GM12878 (cell line): ENCODE measurements around the gene ZDHHC7. TPM values are rescaled to one million over a fixed set of nuclear protein-coding genes. Genes with fewer than 3 reads are reported as not detected.
A peak's percentile ranks its signal among the peaks of the same experiment; 100 is the strongest.

Experiments
- ATF2 ChIP-seq: IDR thresholded peaks from 2 replicates; pipeline ENCODE4 v1.6.1; 2012; ENCODE audit warnings: low read length, inconsistent platforms
- BACH1 ChIP-seq: fragments of 450-650 bp; IDR thresholded peaks from 2 replicates; pipeline ENCODE4 v1.6.1; 2017; ENCODE audit warnings: mild to moderate bottlenecking, borderline replicate concordance
- BCLAF1 ChIP-seq: fragments of 450-650 bp; IDR thresholded peaks from 2 replicates; pipeline ENCODE4 v1.6.1; 2017; ENCODE audit warnings: antibody characterized with exemption, mild to moderate bottlenecking, moderate library complexity
- BRCA1 ChIP-seq: IDR thresholded peaks from 2 replicates; pipeline ENCODE4 v1.6.1; 2011; ENCODE audit warnings: low read depth, low read length, improper control_type of control experiment
- E4F1 ChIP-seq: fragments of 450-650 bp; IDR thresholded peaks from 2 replicates; pipeline ENCODE4 v1.6.1; 2018; ENCODE audit warnings: borderline replicate concordance, mild to moderate bottlenecking; ENCODE audit not compliant: partially characterized antibody
- FOS ChIP-seq: IDR thresholded peaks from 3 replicates; pipeline ENCODE4 v1.6.1; 2011; ENCODE audit warnings: borderline replicate concordance; ENCODE audit not compliant: insufficient read length; ENCODE audit errors: extremely low read depth
- MEF2A ChIP-seq: IDR thresholded peaks from 2 replicates; pipeline ENCODE4 v1.6.1; 2011; ENCODE audit warnings: low read depth, mild to moderate bottlenecking, low read length, moderate library complexity; ENCODE audit not compliant: insufficient read depth
- MYB ChIP-seq: fragments of 150-350 bp; IDR thresholded peaks from 2 replicates; pipeline ENCODE4 v1.6.1; 2014; ENCODE audit warnings: mild to moderate bottlenecking, low read depth, low read length, borderline replicate concordance
- PAX8 ChIP-seq: fragments of 450-650 bp; IDR thresholded peaks from 2 replicates; pipeline ENCODE4 v1.6.1; 2017; ENCODE audit warnings: mild to moderate bottlenecking, moderate library complexity
- RAD21 ChIP-seq: IDR thresholded peaks from 2 replicates; pipeline ENCODE4 v1.6.1; 2011; ENCODE audit warnings: mild to moderate bottlenecking, low read depth, low read length, moderate library complexity; ENCODE audit not compliant: insufficient read depth
- RUNX3 ChIP-seq: IDR thresholded peaks from 2 replicates; pipeline ENCODE4 v1.6.1; 2012; ENCODE audit warnings: low read length, inconsistent platforms
- SKIL ChIP-seq: fragments of 450-650 bp; IDR thresholded peaks from 2 replicates; pipeline ENCODE4 v1.6.1; 2017; ENCODE audit warnings: mild to moderate bottlenecking, low read depth, inconsistent platforms; ENCODE audit not compliant: poor library complexity, severe bottlenecking
- SMAD1 ChIP-seq: fragments of 450-650 bp; IDR thresholded peaks from 2 replicates; pipeline ENCODE4 v1.6.1; 2018; ENCODE audit warnings: mild to moderate bottlenecking, low read depth; ENCODE audit not compliant: partially characterized antibody
- TBL1XR1 ChIP-seq: IDR thresholded peaks from 2 replicates; pipeline ENCODE4 v1.6.1; 2012; ENCODE audit warnings: low read depth, low read length, improper control_type of control experiment
- ZNF217 ChIP-seq: fragments of 450-650 bp; IDR thresholded peaks from 2 replicates; pipeline ENCODE4 v1.6.1; 2017; ENCODE audit warnings: antibody characterized with exemption, mild to moderate bottlenecking
- ZNF592 ChIP-seq: fragments of 450-650 bp; IDR thresholded peaks from 2 replicates; pipeline ENCODE4 v1.6.1; 2017; ENCODE audit warnings: mild to moderate bottlenecking, moderate library complexity
- polyA plus RNA-seq, 11 experiments: library from polyadenylated mRNA; depleted of rRNA in 4 of 11; unstranded in 6 of 11; stranded (reverse) in 5 of 11; fragments of >200 nt; fragmentation: Nextera tagmentation in 4 of 11; fragmentation: Illumina TruSeq in 1 of 11; extraction: Ambion mirVana in 4 of 11; extraction: Trizol in 1 of 11; gene quantifications; 1 replicate in 1 of 11; 2 replicates in 10 of 11; pipeline versions ENCODE4 v1.2.1 to v1.2.3, GENCODE V29; 2011 to 2016; ENCODE audit warnings: inconsistent platforms in 2 of 11, missing spikeins in 2 of 11, low read depth in 1 of 11
- total RNA-seq, 4 experiments: library from RNA; depleted of rRNA in 3 of 4; stranded (reverse); fragments of >200 nt in 3 of 4; fragmentation: Illumina TruSeq in 1 of 4; extraction: Trizol in 1 of 4; gene quantifications; 2 replicates each; pipeline versions ENCODE4 v1.2.1 to v1.2.3, GENCODE V29; 2013 to 2021

ZDHHC7 gene
- total and polyA plus RNA-seq, 10 of the 15 experiments (the other 5 are each of a cell fraction or from before 2014, with no cell fraction given), result 0.87 to 26.0 (median 20.0) TPM

- TF ChIP-seq BCLAF1, result no peak
- TF ChIP-seq TBL1XR1, result no peak
- TF ChIP-seq SKIL, result peak; percentile 73
- TF ChIP-seq RAD21, result no peak
- no peak for TF ChIP-seq MEF2A
- TF ChIP-seq FOS, result no peak
- peak; percentile 78 for TF ChIP-seq RUNX3
- no peak for TF ChIP-seq ATF2
- TF ChIP-seq BACH1, result no peak
- TF ChIP-seq MYB, result no peak
- no peak for TF ChIP-seq ZNF217
- no peak for TF ChIP-seq BRCA1
- no peak for TF ChIP-seq ZNF592
- TF ChIP-seq SMAD1, result no peak
- TF ChIP-seq PAX8, result no peak
- TF ChIP-seq E4F1, result peak; percentile 9
Observed at GRCh38 chr16:84948851-84949610, 62.3 kb downstream of the ZDHHC7 start (continued).
